Cardiac muscle cell (in vitro differentiated cells and primary cell): Measurements from ENCODE around the gene TSSC4. TPM values are rescaled to one million over a fixed set of nuclear protein-coding genes. Genes with fewer than 3 reads are reported as not detected.

ENCODE experiments used
- DNase-seq, 2 donors: peaks; one replicate each; pipeline versions ENCODE4 v3.0.0 to v3.0.0-alpha.2; 2010 to 2017; ENCODE audit warnings: low read depth in 1 of 2, low spot score in 1 of 2
- H3K27ac ChIP-seq: fragments of 200-600 bp; sonication (generic); 2 replicates; pipeline ENCODE4 v1.5.1; 2016
- H3K27me3 ChIP-seq: fragments of 200-600 bp; sonication (generic); 2 replicates; pipeline ENCODE4 v1.6.0; 2016; ENCODE audit warnings: control low read depth
- H3K36me3 ChIP-seq: fragments of 200-600 bp; sonication (generic); 2 replicates; pipeline ENCODE4 v1.5.1; 2016; ENCODE audit warnings: control low read depth
- H3K4me1 ChIP-seq: fragments of 200-600 bp; sonication (generic); 2 replicates; pipeline ENCODE4 v1.8.1; 2017; ENCODE audit warnings: low read depth, mild to moderate bottlenecking, mixed run types
- H3K4me3 ChIP-seq: fragments of 200-600 bp; sonication (generic); 2 replicates; pipeline ENCODE4 v1.5.1; 2016; ENCODE audit warnings: mild to moderate bottlenecking
- H3K9me3 ChIP-seq: fragments of 200-600 bp; sonication (generic); 2 replicates; pipeline ENCODE4 v1.5.1; 2017; ENCODE audit warnings: low read depth, mild to moderate bottlenecking, control low read depth
- CTCF ChIP-seq: IDR thresholded peaks from 2 replicates; pipeline ENCODE4 v1.5.1; 2012; ENCODE audit warnings: low read depth, mild to moderate bottlenecking, low read length
- polyA plus RNA-seq: library from polyadenylated mRNA; unstranded; fragments of >200 nt; fragmentation: Nextera tagmentation; extraction: Ambion mirVana; gene quantifications from 2 replicates; pipeline ENCODE4 v1.2.1, GENCODE V29; 2016
- total RNA-seq: library from RNA; depleted of rRNA; stranded (reverse); fragments of >200 nt; gene quantifications from 2 replicates; pipeline ENCODE4 v1.2.3, GENCODE V29; 2016

TSSC4 gene
- total and polyA plus RNA-seq, 2 experiments from 2014 or later, result 61.4 to 94.8 TPM

- peak overlapping the region; percentile 3 for H3K27ac ChIP-seq
- TF ChIP-seq CTCF, result peak; percentile 86
- H3K9me3 ChIP-seq, result no peaks in the 10 kb centered on the region
- H3K4me1 ChIP-seq, result no peaks in the 10 kb centered on the region
- DNase-seq, result peak; percentile 81 to 91
- H3K36me3 ChIP-seq, result no peaks in the 10 kb centered on the region
- no peaks in the 10 kb centered on the region for H3K27me3 ChIP-seq
- H3K4me3 ChIP-seq, result no peak overlapping the region
Measured at GRCh38 chr11:2420502-2421225, 20.1 kb downstream of the TSSC4 start.

- H3K27me3 ChIP-seq, result no peaks in the 10 kb centered on the region
Measured at GRCh38 chr11:2421226-2421994, 20.9 kb downstream of the TSSC4 start.

GRCh38 chr11:2421996-2422395, 21.4 kb downstream of the TSSC4 start:
- no peaks in the 10 kb centered on the region for H3K9me3 ChIP-seq
- no peak for DNase-seq
- no peaks in the 10 kb centered on the region for H3K4me1 ChIP-seq
- no peaks in the 10 kb centered on the region for H3K27me3 ChIP-seq
- no peak overlapping the region for H3K27ac ChIP-seq
- no peaks in the 10 kb centered on the region for H3K36me3 ChIP-seq
- no peak overlapping the region for H3K4me3 ChIP-seq
- no peak for TF ChIP-seq CTCF

More at GRCh38 chr11:2421226-2421994, 20.9 kb downstream of the TSSC4 start:
- Histone ChIP-seq H3K9me3 (no peaks in the 10 kb centered on the region), H3K4me3 (no peak overlapping the region), H3K27ac (no peak overlapping the region), H3K36me3 (no peaks in the 10 kb centered on the region), H3K4me1 (no peaks in the 10 kb centered on the region)
- TF ChIP-seq CTCF, result no peak
- DNase-seq, result no peak

- no peak for TF ChIP-seq CTCF
- Histone ChIP-seq H3K27ac (no peak overlapping the region), H3K4me3 (no peak overlapping the region), H3K27me3 (no peaks in the 10 kb centered on the region), H3K9me3 (no peaks in the 10 kb centered on the region), H3K4me1 (no peaks in the 10 kb centered on the region), H3K36me3 (no peaks in the 10 kb centered on the region)
- no peak for DNase-seq
Measured at GRCh38 chr11:2422461-2423156, 22.1 kb downstream of the TSSC4 start.

GRCh38 chr11:2423157-2424025, 22.8 kb downstream of the TSSC4 start:
- no peak overlapping the region for H3K4me3 ChIP-seq
- TF ChIP-seq CTCF, result no peak
- H3K36me3 ChIP-seq, result no peaks in the 10 kb centered on the region
- H3K27ac ChIP-seq, result no peak overlapping the region
- no peaks in the 10 kb centered on the region for H3K27me3 ChIP-seq
- H3K4me1 ChIP-seq, result no peaks in the 10 kb centered on the region
- H3K9me3 ChIP-seq, result no peaks in the 10 kb centered on the region
- no peak for DNase-seq
